HG03460 (cell line): Measurements from ENCODE around the gene ENO1.

Source experiments
- ATAC-seq: cut with Tn5 transposase; IDR thresholded peaks from one replicate; pipeline ENCODE4 v1.9.1; 2021; ENCODE audit not compliant: unreplicated experiment

The ENO1 gene

GRCh38 chr1:8814865-8815264, 63.6 kb downstream of the ENO1 start:
- ATAC-seq, result no peak

GRCh38 chr1:8813991-8814390, 64.5 kb downstream of the ENO1 start:
- ATAC-seq, result no peak

- no peak for ATAC-seq
These were observed 65.3 kb downstream of the ENO1 start for GRCh38 chr1:8813016-8813763.

- ATAC-seq, result no peak
These were observed 66.4 kb downstream of the ENO1 start for GRCh38 chr1:8812081-8812480.
